A673 (cell line): ENCODE data around the gene ADAMTS2. TPM values are rescaled to one million over a fixed set of nuclear protein-coding genes. Genes with fewer than 3 reads are reported as not detected.

Experiments used
- BruUV-seq: library from RNA; stranded (reverse); fragments of 400-500 nt; replicated peaks from 2 replicates; lab custom pipeline; 2021; lab: Mats Ljungman, UMichigan
- CTCF ChIA-PET: fragments of 300-600 bp; sonication (Branson Sonifier 250); formaldehyde crosslinking; loops from one replicate; lab custom pipeline; 2022; ENCODE audit warnings: antibody characterized with exemption; lab: Charles Lee
- POLR2A ChIA-PET: fragments of 300-600 bp; sonication (Branson Sonifier 250); formaldehyde crosslinking; loops from one replicate; lab custom pipeline; 2022; ENCODE audit warnings: antibody characterized with exemption; ENCODE audit not compliant: low non-redundant PET; lab: Charles Lee
- DNase-seq: peaks from one replicate; pipeline ENCODE4 v3.0.0-alpha.2; 2015; ENCODE audit warnings: low spot score
- H3K27ac ChIP-seq: fragments of 200-600 bp; sonication (generic); 2 replicates; pipeline ENCODE4 v1.5.1; 2016; ENCODE audit warnings: mixed run types, low read depth, mild to moderate bottlenecking, mixed read lengths, antibody characterized with exemption, low read length; ENCODE audit not compliant: poor library complexity, severe bottlenecking
- H3K27me3 ChIP-seq: fragments of 200-600 bp; sonication (generic); replicated peaks from 2 replicates; pipeline ENCODE4 v1.6.1; 2017; ENCODE audit warnings: mixed run types, low read depth, mild to moderate bottlenecking, mixed read lengths, antibody characterized with exemption, low read length; ENCODE audit not compliant: insufficient read depth, poor library complexity
- H3K36me3 ChIP-seq: fragments of 200-600 bp; sonication (generic); 2 replicates; pipeline ENCODE4 v1.6.1; 2016; ENCODE audit warnings: mixed run types, mild to moderate bottlenecking, mixed read lengths, antibody characterized with exemption, low read length; ENCODE audit not compliant: insufficient read depth, poor library complexity, severe bottlenecking
- H3K4me1 ChIP-seq: fragments of 200-600 bp; sonication (generic); 2 replicates; pipeline ENCODE4 v1.6.1; 2017; ENCODE audit warnings: mixed run types, mild to moderate bottlenecking, mixed read lengths, antibody characterized with exemption, low read length; ENCODE audit not compliant: insufficient read depth, poor library complexity, severe bottlenecking
- H3K4me3 ChIP-seq: fragments of 200-600 bp; sonication (generic); 2 replicates; pipeline ENCODE4 v1.5.1; 2016; ENCODE audit warnings: low read depth, mixed run types, mild to moderate bottlenecking, mixed read lengths, low read length; ENCODE audit not compliant: poor library complexity, severe bottlenecking
- H3K9me3 ChIP-seq: fragments of 200-600 bp; sonication (generic); 2 replicates; pipeline ENCODE4 v1.6.1; 2016; ENCODE audit warnings: mixed run types, low read depth, mild to moderate bottlenecking, mixed read lengths, antibody characterized with exemption, low read length; ENCODE audit not compliant: poor library complexity, severe bottlenecking
- EZH2 ChIP-seq: fragments of 200-600 bp; sonication (generic); IDR thresholded peaks from 2 replicates; pipeline ENCODE4 v1.6.1; 2017; ENCODE audit warnings: borderline replicate concordance, low read depth, mild to moderate bottlenecking, mixed read lengths, antibody characterized with exemption, low read length; ENCODE audit not compliant: poor library complexity, severe bottlenecking
- intact Hi-C: fragments of 100-400 bp; cut with micrococcal nuclease; formaldehyde crosslinking; loops from one replicate; pipeline ENCODE4 v1.10.0; 2022; ENCODE audit not compliant: unreplicated experiment
- total RNA-seq: library from RNA; stranded (reverse); gene quantifications from 2 replicates; pipeline ENCODE4 v1.2.3, GENCODE V29; 2021
- TF ChIP-seq, protein P1 (sequence below): fragments of 300-800, 200-600 bp; sonication (generic); conservative IDR thresholded peaks from 2 replicates; pipeline ENCODE4 v1.5.1; 2017; ENCODE audit warnings: low read depth, mild to moderate bottlenecking, antibody characterized with exemption, low read length, moderate library complexity, mixed read lengths

ADAMTS2 gene
- total RNA-seq, 1 experiment from 2014 or later: 0.39 TPM

DNA sequence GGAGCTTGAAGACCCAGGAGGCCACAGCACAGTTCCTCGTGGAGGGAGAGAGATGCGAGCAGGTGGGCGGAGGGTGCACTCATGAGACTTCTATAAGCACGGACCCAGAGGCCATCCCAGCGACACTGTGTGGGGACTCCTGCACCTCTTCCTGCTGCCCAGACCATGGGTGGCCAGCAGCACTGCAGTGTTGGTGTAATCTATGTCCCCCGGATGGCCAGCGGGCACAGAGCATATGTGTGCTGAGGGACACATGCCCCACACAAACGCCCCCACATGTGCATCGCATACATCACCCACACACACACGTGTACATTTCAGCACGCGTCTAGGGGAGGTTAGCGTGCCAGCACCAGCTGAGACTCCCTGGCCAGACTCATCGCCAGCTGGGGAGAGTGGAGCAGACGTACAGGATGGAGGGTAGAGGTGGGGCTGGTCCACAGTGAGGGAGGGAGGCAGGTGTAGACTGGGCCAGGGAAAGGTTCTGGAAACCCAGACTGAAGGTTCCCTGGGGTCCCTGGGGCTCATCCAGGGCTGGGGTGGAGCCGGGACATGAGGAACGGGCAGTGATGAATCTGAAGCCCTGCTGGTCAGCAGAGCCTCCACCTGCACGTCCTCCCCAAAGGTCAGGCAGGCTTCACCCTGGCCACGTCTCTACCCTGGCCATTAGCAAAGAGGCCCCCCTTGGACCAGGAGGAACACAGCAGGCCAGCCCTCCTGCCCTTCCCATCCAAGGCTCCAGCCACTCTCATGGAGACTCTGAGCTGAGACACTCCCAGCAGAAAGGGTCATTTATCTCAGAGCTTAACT lies 27.6 kb downstream of the ADAMTS2 start:
- TF ChIP-seq, protein P1, sequence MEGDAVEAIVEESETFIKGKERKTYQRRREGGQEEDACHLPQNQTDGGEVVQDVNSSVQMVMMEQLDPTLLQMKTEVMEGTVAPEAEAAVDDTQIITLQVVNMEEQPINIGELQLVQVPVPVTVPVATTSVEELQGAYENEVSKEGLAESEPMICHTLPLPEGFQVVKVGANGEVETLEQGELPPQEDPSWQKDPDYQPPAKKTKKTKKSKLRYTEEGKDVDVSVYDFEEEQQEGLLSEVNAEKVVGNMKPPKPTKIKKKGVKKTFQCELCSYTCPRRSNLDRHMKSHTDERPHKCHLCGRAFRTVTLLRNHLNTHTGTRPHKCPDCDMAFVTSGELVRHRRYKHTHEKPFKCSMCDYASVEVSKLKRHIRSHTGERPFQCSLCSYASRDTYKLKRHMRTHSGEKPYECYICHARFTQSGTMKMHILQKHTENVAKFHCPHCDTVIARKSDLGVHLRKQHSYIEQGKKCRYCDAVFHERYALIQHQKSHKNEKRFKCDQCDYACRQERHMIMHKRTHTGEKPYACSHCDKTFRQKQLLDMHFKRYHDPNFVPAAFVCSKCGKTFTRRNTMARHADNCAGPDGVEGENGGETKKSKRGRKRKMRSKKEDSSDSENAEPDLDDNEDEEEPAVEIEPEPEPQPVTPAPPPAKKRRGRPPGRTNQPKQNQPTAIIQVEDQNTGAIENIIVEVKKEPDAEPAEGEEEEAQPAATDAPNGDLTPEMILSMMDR: no peak
- TF ChIP-seq EZH2: no peak
- H3K4me3 ChIP-seq: no peak overlapping the region
- H3K9me3 ChIP-seq: no peaks in the 10 kb centered on the region
- ChIA-PET POLR2A (no interaction called here), CTCF (no interaction called here)
- H3K36me3 ChIP-seq: no peaks in the 10 kb centered on the region
- no TSS peak for BruUV-seq
- H3K27me3 ChIP-seq: no peaks in the 10 kb centered on the region
- no peaks in the 10 kb centered on the region for H3K4me1 ChIP-seq
- intact Hi-C loops: no loop called here
- no peak overlapping the region for H3K27ac ChIP-seq
- no peak for DNase-seq

GRCh38 chr5:179316982-179317381 lies 28.3 kb downstream of the ADAMTS2 start:
- no peaks in the 10 kb centered on the region for H3K27me3 ChIP-seq
- no peak overlapping the region for H3K27ac ChIP-seq
- CTCF ChIA-PET: no interaction called here
- TF ChIP-seq EZH2: no peak
- TF ChIP-seq, protein P1: no peak
- no peaks in the 10 kb centered on the region for H3K9me3 ChIP-seq
- POLR2A ChIA-PET: no interaction called here
- H3K36me3 ChIP-seq: no peaks in the 10 kb centered on the region
- DNase-seq: no peak
- H3K4me1 ChIP-seq: no peaks in the 10 kb centered on the region
- no peak overlapping the region for H3K4me3 ChIP-seq
- BruUV-seq: no TSS peak
- intact Hi-C loops: no loop called here

- intact Hi-C loops: no loop called here
- H3K4me1 ChIP-seq: no peaks in the 10 kb centered on the region
- no peak overlapping the region for H3K27ac ChIP-seq
- POLR2A ChIA-PET: no interaction called here
- CTCF ChIA-PET: no interaction called here
- H3K4me3 ChIP-seq: no peak overlapping the region
- H3K27me3 ChIP-seq: no peaks in the 10 kb centered on the region
- H3K36me3 ChIP-seq: no peaks in the 10 kb centered on the region
- TF ChIP-seq EZH2: no peak
- TF ChIP-seq, protein P1: no peak
- no peak for DNase-seq
- H3K9me3 ChIP-seq: no peaks in the 10 kb centered on the region
- no TSS peak for BruUV-seq
Measured at GRCh38 chr5:179316111-179316551, 29.1 kb downstream of the ADAMTS2 start.
